H9 (cell line): ENCODE measurements around the gene CBFA2T2. TPM values are rescaled to one million over a fixed set of nuclear protein-coding genes. Genes with fewer than 3 reads are reported as not detected.

ENCODE experiments used
- DNase-seq: peaks from one replicate; pipeline ENCODE4 v3.0.0-alpha.2; 2017
- H2AFZ ChIP-seq: one replicate; pipeline ENCODE4 v1.6.1; 2013; ENCODE audit warnings: mild to moderate bottlenecking, low read length, control low read depth, moderate library complexity
- H2AK5ac ChIP-seq: 2 replicates; pipeline ENCODE4 v1.6.1; 2013; ENCODE audit warnings: low read length, control low read depth, mixed read lengths; ENCODE audit not compliant: insufficient read length
- H2BK120ac ChIP-seq: one replicate; pipeline ENCODE4 v1.6.1; 2013; ENCODE audit warnings: low read depth, mild to moderate bottlenecking, low read length, control low read depth, inconsistent platforms; ENCODE audit not compliant: poor library complexity, severe bottlenecking
- H2BK12ac ChIP-seq: 2 replicates; pipeline ENCODE4 v1.6.1; 2013; ENCODE audit warnings: low read length, control low read depth, mixed read lengths, low read depth; ENCODE audit not compliant: insufficient read length
- H2BK15ac ChIP-seq: 2 replicates; pipeline ENCODE4 v1.6.1; 2013; ENCODE audit warnings: low read depth, low read length, control low read depth
- H2BK20ac ChIP-seq: one replicate; pipeline ENCODE4 v1.6.1; 2013; ENCODE audit warnings: low read depth, mild to moderate bottlenecking, low read length, control low read depth, inconsistent platforms; ENCODE audit not compliant: poor library complexity, severe bottlenecking
- H2BK5ac ChIP-seq: 2 replicates; pipeline ENCODE4 v1.6.1; 2013; ENCODE audit warnings: low read length, control low read depth, mixed read lengths; ENCODE audit not compliant: insufficient read length
- H3K14ac ChIP-seq: 2 replicates; pipeline ENCODE4 v1.6.1; 2013; ENCODE audit warnings: low read length, control low read depth; ENCODE audit not compliant: insufficient read depth
- H3K18ac ChIP-seq: 2 replicates; pipeline ENCODE4 v1.6.1; 2013; ENCODE audit warnings: low read depth, mild to moderate bottlenecking, mixed read lengths, low read length, control low read depth; ENCODE audit not compliant: insufficient read length
- H3K23ac ChIP-seq: 2 replicates; pipeline ENCODE4 v1.6.1; 2013; ENCODE audit warnings: low read length, control low read depth, mixed read lengths, low read depth; ENCODE audit not compliant: insufficient read length
- H3K23me2 ChIP-seq: 2 replicates; pipeline ENCODE4 v1.6.1; 2013; ENCODE audit warnings: low read depth, mild to moderate bottlenecking, mixed read lengths, low read length, control low read depth; ENCODE audit not compliant: insufficient read length, poor library complexity, severe bottlenecking
- H3K27ac ChIP-seq: 2 replicates; pipeline ENCODE4 v1.5.1; 2013; ENCODE audit warnings: low read length, control low read depth, mixed read lengths, low read depth; ENCODE audit not compliant: insufficient read length
- H3K27me3 ChIP-seq: 2 replicates; pipeline ENCODE4 v1.6.1; 2013; ENCODE audit warnings: low read length, control low read depth, inconsistent platforms; ENCODE audit not compliant: insufficient read depth
- H3K4ac ChIP-seq: 2 replicates; pipeline ENCODE4 v1.6.1; 2013; ENCODE audit warnings: low read depth, mild to moderate bottlenecking, control low read depth, inconsistent platforms, low read length, moderate library complexity
- H3K4me1 ChIP-seq: 2 replicates; pipeline ENCODE4 v1.6.1; 2013; ENCODE audit warnings: low read length, control low read depth, inconsistent platforms; ENCODE audit not compliant: insufficient read depth
- H3K4me2 ChIP-seq: 2 replicates; pipeline ENCODE4 v1.6.1; 2013; ENCODE audit warnings: low read length, control low read depth, mixed read lengths; ENCODE audit not compliant: insufficient read length, insufficient read depth
- H3K56ac ChIP-seq: 2 replicates; pipeline ENCODE4 v1.6.1; 2013; ENCODE audit warnings: low read depth, mild to moderate bottlenecking, mixed read lengths, low read length, control low read depth; ENCODE audit not compliant: insufficient read length
- H3K79me1 ChIP-seq: 2 replicates; pipeline ENCODE4 v1.6.1; 2013; ENCODE audit warnings: low read depth, mild to moderate bottlenecking, moderate library complexity, low read length, control low read depth, inconsistent platforms; ENCODE audit not compliant: insufficient read depth, poor library complexity, severe bottlenecking
- H3K79me2 ChIP-seq: 2 replicates; pipeline ENCODE4 v1.6.1; 2013; ENCODE audit warnings: low read length, control low read depth, inconsistent platforms; ENCODE audit not compliant: insufficient read depth
- H3K9ac ChIP-seq: 2 replicates; pipeline ENCODE4 v1.6.1; 2013; ENCODE audit warnings: low read length, control low read depth, mixed read lengths; ENCODE audit not compliant: insufficient read length; ENCODE audit errors: extremely low read depth
- H3K9me3 ChIP-seq: one replicate; pipeline ENCODE4 v1.6.1; 2013; ENCODE audit warnings: low read depth, low read length, inconsistent platforms; ENCODE audit not compliant: control insufficient read depth
- H3T11ph ChIP-seq: one replicate; pipeline ENCODE4 v1.6.1; 2013; ENCODE audit warnings: mild to moderate bottlenecking, low read length, control low read depth, inconsistent platforms
- H4K20me1 ChIP-seq: one replicate; pipeline ENCODE4 v1.6.1; 2013; ENCODE audit not compliant: control insufficient read depth, insufficient read length, insufficient read depth
- H4K5ac ChIP-seq: 2 replicates; pipeline ENCODE4 v1.6.1; 2013; ENCODE audit warnings: low read depth, mild to moderate bottlenecking, mixed read lengths, low read length, control low read depth; ENCODE audit not compliant: insufficient read length
- H4K8ac ChIP-seq: replicated peaks from 2 replicates; pipeline ENCODE4 v1.6.1; 2013; ENCODE audit warnings: low read length, control low read depth, mixed read lengths, low read depth; ENCODE audit not compliant: insufficient read length
- H4K91ac ChIP-seq: 2 replicates; pipeline ENCODE4 v1.6.1; 2013; ENCODE audit warnings: low read depth, mild to moderate bottlenecking, moderate library complexity, mixed read lengths, low read length, control low read depth; ENCODE audit not compliant: insufficient read length
- H3K27ac Mint-ChIP-seq, 3 experiments: 2 replicates in 2 of 3; 3 replicates in 1 of 3; pipeline ENCODE4 v1.8.0; 2020 to 2021; ENCODE audit warnings: mixed read lengths in 3 of 3, mild to moderate bottlenecking in 1 of 3, moderate library complexity in 1 of 3
- H3K27me3 Mint-ChIP-seq: 2 replicates; pipeline ENCODE4 v1.8.0; 2021; ENCODE audit warnings: low read depth, mild to moderate bottlenecking, moderate library complexity, mixed read lengths
- H3K36me3 Mint-ChIP-seq, 3 experiments: 2 replicates in 2 of 3; 3 replicates in 1 of 3; pipeline ENCODE4 v1.8.0; 2020 to 2021; ENCODE audit warnings: low read depth in 3 of 3, mixed read lengths in 3 of 3; ENCODE audit not compliant: insufficient read depth in 1 of 3
- H3K4me1 Mint-ChIP-seq, 2 experiments: 2 replicates each; pipeline ENCODE4 v1.8.0; 2020; ENCODE audit warnings: mixed read lengths in 2 of 2
- H3K4me3 Mint-ChIP-seq, 2 experiments: 2 replicates in 1 of 2; 3 replicates in 1 of 2; pipeline ENCODE4 v1.8.0; 2020 to 2021; ENCODE audit warnings: mild to moderate bottlenecking in 2 of 2, mixed read lengths in 2 of 2, moderate library complexity in 1 of 2
- H3K9me3 Mint-ChIP-seq, 2 experiments: 2 replicates in 1 of 2; 3 replicates in 1 of 2; pipeline ENCODE4 v1.8.0; 2020; ENCODE audit warnings: mild to moderate bottlenecking in 2 of 2, mixed read lengths in 2 of 2, moderate library complexity in 1 of 2
- WGBS: extraction: QIAGEN DNeasy Blood & Tissue Kit; methylation state at CpG from one replicate; pipeline ENCODE4 v1.1.7; 2013; ENCODE audit warnings: missing lambda C conversion rate, low lambda C conversion rate, mixed read lengths; ENCODE audit not compliant: insufficient read length; ENCODE audit errors: extremely low coverage; 5-methylcytosine and 5-hydroxymethylcytosine counted together
- total RNA-seq: library from RNA; stranded (reverse); gene quantifications from 2 replicates; pipeline ENCODE4 v1.2.1, GENCODE V29; 2021
- TF ChIP-seq, protein P1 (sequence below): fragments of 200-600 bp; sonication (generic); conservative IDR thresholded peaks from 3 replicates; pipeline ENCODE4 v1.8.0; 2021; ENCODE audit warnings: antibody characterized with exemption, mild to moderate bottlenecking

Gene CBFA2T2
- total RNA-seq, 1 experiment from 2014 or later = 11.2 TPM

DNA sequence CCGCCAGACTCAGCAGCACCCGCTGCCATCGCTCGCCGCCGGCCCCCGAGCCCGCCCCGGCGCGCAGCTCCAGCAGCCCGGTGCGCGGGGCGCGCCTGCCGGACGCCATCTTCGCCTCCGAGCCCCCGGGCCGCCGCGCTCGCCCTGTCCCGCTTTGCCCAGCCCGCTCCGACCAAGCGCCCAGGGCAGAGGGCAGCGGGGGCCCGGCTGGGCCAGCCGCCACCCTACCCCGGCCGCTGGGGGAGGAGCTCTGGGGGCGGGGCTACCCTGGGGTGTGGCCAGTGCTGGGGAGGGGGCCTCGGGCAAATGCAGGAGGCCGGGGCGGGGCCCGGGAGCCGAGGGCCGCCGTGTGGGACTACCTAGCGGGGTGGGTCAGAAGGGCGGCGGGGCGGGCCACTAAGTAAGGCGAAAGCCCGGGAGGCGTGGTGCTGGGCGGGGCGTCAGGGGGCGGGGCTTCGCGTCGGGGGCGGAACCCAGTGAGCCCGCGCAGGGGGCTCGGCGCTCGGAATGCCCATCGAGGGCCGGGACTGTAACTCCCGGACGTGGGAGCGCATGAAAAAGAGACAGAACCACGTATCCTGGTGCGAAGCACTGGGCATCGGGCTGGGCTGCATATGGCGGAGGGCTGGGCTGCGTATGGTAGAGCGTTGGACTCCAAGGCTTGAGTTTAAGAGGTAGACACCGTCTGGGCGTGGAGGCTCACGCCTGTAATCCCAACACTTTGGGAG is 46.2 kb upstream of the CBFA2T2 start, which contains the start of gene SNTA1:
TSS of gene SNTA1 (minus strand) at position 252 of the 728 bp plus-strand sequence. CDS start at position 109, 143 bp downstream.
- Histone ChIP-seq H2BK12ac (no peak within 1 kb of the TSS), H3K23ac (no peak within 1 kb of the TSS), H3K79me2 (no peaks in the 10 kb centered on the region), H2BK120ac (no peak within 1 kb of the TSS), H2BK5ac (no peak within 1 kb of the TSS), H2BK15ac (no peak within 1 kb of the TSS), H3K14ac (no peak within 1 kb of the TSS), H4K5ac (no peak within 1 kb of the TSS), H3K27me3 (peaks cover 12% of the 10 kb centered on the region; the same call in 1 of the 2 replicates), H3K4ac (no peak within 1 kb of the TSS), H4K20me1 (peaks cover 2% of the 10 kb centered on the region), H4K91ac (no peak within 1 kb of the TSS), H3K27ac (no peak within 1 kb of the TSS), H3K9ac (no peak within 1 kb of the TSS), H3K18ac (no peak within 1 kb of the TSS), H3K56ac (no peak within 1 kb of the TSS), H3K4me2 (peak within 1 kb of the TSS; percentile 84), H3K79me1 (no peaks in the 10 kb centered on the region), H2BK20ac (no peak within 1 kb of the TSS), H3K9me3 (no peaks in the 10 kb centered on the region), H4K8ac (no peak within 1 kb of the TSS), H3K23me2 (peaks cover 12% of the 10 kb centered on the region), H3K4me1 (no peaks in the 10 kb centered on the region), H2AFZ (no peak within 1 kb of the TSS), H3T11ph (no peak within 1 kb of the TSS), H2AK5ac (no peak within 1 kb of the TSS)
- WGBS = no CpG with 5 or more reads among the region's 75 CpGs
- peak within 1 kb of the TSS; percentile 68 to 95 (median 70); a peak in 4 of 7 replicates for H3K27ac Mint-ChIP-seq
- peaks cover 1 to 5% (median 2%) of the 10 kb centered on the region in 3 experiments; a peak in 4 of 7 replicates for H3K36me3 Mint-ChIP-seq
- H3K9me3 Mint-ChIP-seq = peaks cover 2 to 5% of the 10 kb centered on the region in 2 experiments; a peak in 3 of 5 replicates
- DNase-seq = peak; percentile 98
- TF ChIP-seq, protein P1, sequence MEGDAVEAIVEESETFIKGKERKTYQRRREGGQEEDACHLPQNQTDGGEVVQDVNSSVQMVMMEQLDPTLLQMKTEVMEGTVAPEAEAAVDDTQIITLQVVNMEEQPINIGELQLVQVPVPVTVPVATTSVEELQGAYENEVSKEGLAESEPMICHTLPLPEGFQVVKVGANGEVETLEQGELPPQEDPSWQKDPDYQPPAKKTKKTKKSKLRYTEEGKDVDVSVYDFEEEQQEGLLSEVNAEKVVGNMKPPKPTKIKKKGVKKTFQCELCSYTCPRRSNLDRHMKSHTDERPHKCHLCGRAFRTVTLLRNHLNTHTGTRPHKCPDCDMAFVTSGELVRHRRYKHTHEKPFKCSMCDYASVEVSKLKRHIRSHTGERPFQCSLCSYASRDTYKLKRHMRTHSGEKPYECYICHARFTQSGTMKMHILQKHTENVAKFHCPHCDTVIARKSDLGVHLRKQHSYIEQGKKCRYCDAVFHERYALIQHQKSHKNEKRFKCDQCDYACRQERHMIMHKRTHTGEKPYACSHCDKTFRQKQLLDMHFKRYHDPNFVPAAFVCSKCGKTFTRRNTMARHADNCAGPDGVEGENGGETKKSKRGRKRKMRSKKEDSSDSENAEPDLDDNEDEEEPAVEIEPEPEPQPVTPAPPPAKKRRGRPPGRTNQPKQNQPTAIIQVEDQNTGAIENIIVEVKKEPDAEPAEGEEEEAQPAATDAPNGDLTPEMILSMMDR = no peak
- H3K4me3 Mint-ChIP-seq = peak within 1 kb of the TSS; percentile 81 to 88
- peaks cover 41% of the 10 kb centered on the region for H3K27me3 Mint-ChIP-seq
- peaks cover 12 to 19% of the 10 kb centered on the region in 2 experiments for H3K4me1 Mint-ChIP-seq
